HG03139 (cell line): ENCODE measurements around the gene SLC28A2.
"Not testable (repeated sequence)": the region's sequence is repeated elsewhere in the genome, so short reads cannot be mapped to it uniquely, and the experiment has no call there.

Experiments
- ATAC-seq: cut with Tn5 transposase; IDR thresholded peaks from one replicate; pipeline ENCODE4 v1.9.1; 2021; ENCODE audit not compliant: unreplicated experiment

Gene SLC28A2, protein sequence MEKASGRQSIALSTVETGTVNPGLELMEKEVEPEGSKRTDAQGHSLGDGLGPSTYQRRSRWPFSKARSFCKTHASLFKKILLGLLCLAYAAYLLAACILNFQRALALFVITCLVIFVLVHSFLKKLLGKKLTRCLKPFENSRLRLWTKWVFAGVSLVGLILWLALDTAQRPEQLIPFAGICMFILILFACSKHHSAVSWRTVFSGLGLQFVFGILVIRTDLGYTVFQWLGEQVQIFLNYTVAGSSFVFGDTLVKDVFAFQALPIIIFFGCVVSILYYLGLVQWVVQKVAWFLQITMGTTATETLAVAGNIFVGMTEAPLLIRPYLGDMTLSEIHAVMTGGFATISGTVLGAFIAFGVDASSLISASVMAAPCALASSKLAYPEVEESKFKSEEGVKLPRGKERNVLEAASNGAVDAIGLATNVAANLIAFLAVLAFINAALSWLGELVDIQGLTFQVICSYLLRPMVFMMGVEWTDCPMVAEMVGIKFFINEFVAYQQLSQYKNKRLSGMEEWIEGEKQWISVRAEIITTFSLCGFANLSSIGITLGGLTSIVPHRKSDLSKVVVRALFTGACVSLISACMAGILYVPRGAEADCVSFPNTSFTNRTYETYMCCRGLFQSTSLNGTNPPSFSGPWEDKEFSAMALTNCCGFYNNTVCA

DNA sequence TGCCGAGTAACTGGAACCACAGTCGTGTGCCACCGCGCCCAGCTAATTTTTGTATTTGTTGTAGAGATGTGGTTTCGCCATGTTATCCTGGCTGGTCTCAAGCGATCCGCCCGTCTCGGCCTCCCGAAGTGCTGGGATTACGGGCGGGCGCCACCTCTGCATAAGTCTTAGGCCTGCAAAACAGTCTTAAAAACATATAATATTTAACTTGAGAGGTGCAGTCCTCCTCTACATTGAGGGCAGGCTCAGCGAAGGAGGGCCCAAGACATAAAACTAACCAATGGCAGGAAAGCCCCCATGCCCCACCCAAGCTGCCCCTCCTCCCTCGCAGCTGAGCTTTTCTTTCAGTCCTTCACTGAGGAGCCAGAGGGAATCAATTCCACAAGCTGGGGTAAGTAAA is at the start of gene SLC28A2:
TSS of gene SLC28A2 (plus strand) at position 347 of the 400 bp plus-strand sequence. CDS start 982 bp downstream, outside the sequence.
- no peak for ATAC-seq

DNA sequence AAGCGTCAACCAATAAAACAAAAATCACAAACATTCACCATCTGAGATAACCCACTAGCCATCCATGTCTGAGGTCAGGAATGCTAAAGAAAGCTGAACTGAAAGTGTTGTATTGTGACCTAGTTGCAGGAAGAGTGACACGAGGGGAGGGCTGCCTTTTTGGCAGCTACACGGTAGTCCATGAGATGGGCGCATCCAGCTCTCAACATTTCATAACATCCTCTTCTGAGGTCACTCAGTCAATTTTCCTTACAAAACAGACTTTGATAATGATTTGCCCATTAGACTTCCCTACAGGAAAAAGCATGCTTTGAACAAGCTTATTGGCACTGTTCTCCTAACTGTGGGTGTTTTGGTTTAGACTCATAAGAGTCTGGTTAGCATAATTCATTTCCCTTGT is 48.9 kb upstream of the SLC28A2 start:
- no peak for ATAC-seq

DNA sequence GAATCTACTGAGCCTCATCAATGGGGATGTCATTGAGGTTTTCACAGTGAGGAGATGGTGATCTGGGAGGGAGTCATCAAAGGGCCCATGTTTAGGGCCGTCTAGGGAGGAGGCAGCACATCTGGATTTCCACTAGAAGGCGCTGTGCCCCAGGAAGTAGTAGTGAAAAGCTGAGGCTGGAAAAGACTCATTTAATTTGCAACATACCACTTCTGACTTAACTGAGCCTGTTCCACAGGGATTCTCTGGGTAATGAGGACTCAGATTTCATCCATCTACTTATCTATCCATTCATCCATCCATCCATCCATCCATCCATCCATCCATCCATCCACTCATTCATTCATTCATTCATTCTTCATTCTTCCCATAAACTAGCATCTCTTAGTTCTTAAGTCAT is 46.8 kb upstream of the SLC28A2 start:
- ATAC-seq, result no peak

DNA sequence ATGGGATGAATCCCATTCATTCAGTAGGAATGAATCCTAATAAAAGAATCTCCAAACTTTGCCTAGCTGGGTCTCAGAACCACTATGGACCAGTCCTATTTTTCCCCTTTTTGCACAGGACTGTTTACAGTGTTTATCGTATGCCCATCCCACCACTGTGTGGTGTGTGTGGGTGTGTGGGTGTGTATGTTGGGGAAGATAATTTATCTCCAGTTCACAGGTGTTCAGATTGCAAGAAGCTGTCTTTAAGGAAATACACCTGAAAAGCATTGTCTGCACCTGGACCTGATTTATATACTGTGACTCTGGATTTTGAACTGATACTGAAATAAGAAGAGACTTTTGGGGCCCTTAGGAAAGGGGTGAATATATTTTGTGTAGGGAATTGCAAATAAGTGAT is 39.5 kb upstream of the SLC28A2 start:
- ATAC-seq, result no peak

DNA sequence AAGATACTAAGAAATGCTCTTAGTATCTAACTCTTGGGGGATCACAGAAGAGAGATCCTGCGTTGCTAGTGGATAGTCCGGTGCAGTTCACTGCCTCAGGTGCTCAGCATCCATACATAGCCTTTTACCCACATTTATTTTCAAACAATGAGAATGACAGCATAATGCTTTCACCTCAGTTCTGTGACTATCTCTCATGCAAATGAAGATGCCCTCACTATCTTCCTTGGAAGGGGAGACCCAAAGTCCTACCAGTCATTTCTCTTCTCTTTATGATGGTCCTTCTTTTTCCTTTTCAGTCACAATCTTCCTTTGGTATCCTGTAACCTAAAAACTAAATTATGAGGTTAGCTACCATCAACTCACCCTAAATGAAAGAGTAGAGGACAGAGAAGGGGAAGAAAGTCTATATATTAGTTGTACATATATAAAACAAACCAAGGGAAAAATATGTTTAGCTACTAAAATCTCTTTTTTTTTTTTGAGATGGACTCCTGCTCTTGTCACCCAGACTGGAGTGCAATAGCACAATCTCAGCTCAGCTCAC is 30.9 kb upstream of the SLC28A2 start:
- no peak for ATAC-seq

DNA sequence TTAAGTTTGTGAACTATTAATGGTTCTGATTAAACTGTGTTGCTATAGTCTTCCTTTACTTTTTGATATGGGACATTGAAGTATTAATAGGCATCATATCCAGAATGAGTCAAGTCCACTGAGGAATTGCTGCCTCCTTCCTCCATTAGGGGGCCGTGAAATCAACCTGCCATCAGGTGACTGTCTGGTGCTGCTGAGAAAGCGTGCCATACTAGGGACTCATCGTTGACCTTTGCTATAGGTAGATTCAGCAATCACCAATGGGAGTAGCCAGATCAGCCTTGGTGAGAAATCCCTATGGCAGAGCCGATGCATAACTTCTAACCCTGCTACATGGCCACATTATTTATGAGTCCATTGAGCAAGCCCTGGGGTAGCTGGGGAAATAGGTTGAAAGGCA is 30.1 kb upstream of the SLC28A2 start:
- no peak for ATAC-seq

DNA sequence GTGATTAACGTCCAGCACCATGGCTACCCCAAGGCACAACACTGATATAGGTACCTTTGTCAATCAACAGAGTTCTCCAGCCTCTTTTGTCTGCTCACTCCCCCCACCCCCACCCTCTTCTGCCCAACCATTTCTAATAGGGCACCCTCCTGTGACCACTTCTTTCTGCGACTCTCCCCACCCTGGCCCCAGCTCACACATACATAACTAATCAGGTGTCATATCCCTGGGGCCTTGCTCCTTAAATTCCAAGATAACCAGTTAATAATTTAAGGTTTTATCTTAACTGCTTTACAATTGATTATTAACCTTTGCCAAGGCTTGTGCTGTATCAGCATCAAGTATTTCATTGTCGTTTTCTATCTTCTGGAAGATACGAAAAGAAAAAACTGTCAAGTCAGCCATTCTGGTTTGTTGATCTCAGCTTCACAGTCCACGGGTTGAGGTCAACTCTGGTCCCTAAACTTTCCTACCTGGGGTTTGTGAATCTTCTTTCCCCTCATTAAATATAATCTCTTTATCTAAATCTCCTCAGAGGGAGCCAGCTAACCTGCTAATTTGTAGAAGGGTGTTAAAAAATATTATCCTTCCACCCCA is 27.3 kb upstream of the SLC28A2 start:
- ATAC-seq, result no peak

DNA sequence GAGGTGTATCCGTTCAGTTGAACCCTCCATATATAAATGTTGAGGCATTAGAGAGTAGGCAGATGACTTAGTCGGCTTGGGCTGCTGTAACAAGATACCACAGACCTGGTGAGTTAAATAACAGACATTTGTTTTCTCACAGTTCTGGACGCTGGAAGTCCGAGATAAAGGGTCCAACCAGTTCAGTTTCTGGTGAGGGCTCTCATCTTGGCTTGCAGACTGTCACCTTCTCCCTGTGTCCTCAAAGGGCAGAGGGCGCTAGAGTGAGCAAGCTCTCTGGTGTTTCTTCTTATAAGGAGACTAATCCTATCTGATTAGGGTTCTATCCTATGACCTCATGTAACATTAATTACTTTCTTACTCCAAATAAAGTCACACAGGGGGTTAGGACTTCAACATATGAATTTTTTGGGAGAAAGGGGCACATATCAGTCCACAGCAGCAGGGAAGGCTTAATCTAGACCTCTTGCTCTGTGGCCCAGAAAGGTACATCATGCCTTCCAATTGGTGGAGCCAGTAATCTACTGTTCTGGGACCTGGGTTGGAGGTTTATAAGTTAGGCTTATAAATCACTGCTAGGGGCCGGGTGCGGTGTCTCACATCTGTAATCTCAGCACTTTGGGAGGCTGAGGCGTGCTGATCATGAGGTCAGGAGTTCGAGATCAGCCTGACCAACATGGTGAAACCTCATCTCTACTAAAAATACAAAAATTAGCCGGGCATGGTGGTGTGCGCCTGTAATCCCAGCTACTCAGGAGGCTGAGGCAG is 26.3 kb upstream of the SLC28A2 start:
- no peak for ATAC-seq

DNA sequence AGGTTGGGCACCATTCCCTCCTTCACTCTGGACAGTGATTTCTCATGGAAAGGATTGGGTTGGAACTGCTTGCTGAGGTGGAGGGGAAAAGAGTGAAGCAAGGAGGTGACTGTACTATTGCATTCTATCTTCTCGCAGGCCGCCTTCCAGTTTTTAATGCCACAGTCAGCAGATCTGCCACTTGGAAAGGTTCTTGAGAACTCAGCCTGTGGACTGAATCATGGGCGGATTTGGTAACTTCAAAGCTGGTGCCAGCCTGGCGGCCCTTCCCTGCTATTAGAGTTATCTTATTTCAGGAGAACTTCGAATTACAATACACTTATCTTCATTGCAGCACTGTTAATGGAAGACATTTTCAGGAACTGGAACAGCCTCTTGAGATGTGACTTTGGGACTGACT is 23.1 kb upstream of the SLC28A2 start:
- no peak for ATAC-seq

DNA sequence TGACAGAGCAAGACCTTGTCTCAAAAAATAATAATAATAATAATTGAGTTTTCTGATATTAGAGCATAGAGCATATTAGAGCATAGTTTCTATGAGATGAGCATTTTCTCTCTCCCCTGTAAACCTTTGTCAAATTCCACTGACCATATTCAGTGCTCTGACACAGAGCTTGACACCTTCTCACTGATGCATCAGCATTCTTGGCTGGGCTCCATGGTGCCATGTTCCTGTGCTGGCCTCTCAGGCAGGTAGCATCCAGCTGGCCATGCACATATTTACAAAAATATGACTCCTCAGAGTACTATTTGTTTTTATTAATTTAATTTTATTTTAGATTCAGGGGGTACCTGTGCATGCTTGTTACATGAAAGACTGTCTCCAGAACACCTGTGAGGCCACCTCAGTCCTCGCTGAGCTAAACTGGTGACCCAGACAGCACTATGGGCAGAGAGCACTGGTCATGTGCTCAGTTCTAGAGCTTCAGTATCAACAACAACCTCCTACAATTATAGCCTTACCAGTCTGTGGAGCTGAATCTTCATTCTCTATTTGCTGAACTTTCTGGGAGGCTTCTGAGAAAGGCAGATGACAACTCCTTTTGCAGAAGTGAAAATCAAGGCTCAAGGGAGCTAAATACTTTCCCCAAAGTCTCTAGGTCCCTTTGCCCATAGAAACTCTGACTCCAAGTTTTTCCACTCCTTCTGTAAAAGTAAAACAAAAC is 21.6 kb upstream of the SLC28A2 start:
- no peak for ATAC-seq

DNA sequence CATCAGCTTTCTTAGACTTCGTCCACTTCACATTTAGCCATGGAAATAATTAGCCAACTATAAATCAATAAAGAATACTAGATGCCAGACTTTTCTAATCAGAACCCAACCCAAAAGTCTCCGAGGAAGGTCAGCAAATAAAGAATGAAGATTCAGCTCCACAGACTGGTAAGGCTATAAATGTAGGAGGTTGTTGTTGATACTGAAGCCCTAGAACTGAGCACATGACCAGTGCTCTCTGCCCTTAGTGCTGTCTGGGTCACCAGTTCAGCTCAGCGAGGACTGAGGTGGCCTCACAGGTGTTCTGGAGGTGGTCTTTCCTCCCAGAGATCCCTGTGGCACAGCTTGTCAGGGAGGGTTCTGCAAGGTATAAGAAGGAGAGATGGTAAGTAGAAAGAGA is 20.9 kb upstream of the SLC28A2 start:
- ATAC-seq, result no peak

DNA sequence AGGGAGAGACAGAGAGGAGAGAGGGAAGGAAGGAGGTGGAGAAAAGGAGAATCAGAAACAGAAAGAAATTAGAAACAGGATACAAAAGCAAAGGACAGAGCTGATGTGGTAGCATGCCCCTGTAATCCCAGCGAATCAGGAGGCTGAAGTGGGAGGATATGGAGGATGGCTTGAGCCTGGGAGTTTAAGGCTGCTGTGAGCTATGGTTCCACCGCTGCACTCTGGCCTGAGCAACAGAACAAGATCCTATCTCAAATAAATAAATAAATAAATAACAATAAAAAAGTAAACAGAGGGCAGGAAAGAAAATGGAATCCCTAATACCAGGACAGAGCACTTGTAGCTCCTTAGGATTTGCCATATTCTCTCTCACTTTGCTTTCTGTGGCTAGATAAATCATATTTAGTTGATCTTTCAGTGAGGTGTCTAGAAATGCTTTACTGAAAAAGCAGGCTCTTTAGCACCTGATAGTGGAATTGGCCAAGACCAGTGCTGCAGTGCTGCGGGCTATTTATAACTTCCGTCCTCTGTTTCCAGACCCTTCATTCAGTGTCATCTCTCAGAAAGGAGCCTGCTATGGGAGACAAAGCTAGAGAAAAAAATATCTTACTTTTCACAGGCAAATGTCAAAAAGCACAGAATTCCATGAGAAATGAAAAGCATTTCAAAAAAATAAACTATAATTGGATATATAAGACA is 20.0 kb upstream of the SLC28A2 start:
- ATAC-seq, result no peak

DNA sequence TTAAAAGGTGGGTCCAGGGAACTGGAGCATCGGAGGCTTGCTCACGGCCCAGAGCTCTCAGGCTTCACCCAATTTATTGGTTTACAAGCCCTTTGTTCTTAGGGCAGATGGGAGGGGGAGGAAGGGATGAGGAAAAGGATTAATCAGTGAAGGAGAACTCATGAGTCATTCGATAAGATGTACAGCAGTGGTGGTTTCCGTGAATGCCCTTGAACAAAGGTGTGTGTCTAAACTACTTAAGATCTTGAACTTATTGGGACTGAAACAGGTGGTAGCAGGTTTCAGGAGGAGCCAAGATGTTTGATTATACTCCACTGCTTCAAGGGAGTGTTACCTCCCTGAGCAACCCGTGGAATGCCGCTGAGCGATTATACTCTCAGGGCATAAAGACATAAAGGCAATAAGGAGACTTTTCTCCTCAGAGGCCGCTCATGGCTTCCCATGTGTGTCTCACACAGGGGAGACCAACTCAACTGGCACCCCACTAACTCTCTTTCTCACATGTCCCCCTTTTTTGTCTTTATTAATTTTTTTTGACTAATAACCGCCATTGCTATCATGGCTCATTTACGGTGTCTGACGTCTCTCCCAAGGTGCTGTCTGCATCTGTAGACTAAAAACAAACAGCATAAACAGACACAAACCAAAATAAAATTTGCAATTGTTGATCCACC is 17.3 kb upstream of the SLC28A2 start:
- no peak for ATAC-seq

DNA sequence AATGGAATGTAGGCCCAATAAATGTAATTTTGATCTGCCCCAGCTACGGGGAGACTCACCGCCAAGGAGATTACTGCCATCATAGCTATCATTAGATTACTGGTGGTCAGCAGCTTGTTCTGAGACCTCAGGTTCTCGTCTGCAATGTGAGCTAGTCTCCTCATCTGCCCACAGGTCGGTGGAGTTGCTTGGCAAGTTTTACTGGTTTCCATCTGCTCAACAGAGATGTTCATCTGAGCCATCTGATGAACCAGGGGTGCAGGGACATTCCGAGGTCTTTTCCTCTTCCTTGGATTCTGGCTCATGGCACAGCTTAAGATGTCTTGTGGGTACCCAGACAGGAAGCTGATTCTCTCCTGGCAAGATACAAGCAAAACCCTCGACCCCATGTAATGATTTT is 15.2 kb upstream of the SLC28A2 start:
- ATAC-seq, result not testable (repeated sequence)

DNA sequence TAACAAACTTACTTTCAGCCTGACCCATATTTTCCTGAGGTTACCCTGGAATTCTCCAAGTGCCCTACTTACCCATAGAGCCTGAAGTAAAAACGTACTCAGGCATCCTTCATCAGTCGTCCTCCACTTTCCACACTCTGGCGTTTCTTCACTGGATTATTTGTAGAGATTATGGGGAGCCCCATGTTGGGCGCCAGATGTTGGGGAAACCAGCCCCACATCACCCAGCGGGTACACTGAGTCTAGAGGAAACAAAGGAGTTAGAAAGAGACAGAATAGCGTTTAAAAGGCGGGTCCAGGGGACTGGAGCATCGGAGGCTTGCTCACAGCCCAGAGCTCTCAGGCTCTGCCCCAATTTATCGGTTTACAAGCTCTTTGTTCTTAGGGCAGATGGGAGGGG is 9.7 kb upstream of the SLC28A2 start:
- ATAC-seq, result no peak

DNA sequence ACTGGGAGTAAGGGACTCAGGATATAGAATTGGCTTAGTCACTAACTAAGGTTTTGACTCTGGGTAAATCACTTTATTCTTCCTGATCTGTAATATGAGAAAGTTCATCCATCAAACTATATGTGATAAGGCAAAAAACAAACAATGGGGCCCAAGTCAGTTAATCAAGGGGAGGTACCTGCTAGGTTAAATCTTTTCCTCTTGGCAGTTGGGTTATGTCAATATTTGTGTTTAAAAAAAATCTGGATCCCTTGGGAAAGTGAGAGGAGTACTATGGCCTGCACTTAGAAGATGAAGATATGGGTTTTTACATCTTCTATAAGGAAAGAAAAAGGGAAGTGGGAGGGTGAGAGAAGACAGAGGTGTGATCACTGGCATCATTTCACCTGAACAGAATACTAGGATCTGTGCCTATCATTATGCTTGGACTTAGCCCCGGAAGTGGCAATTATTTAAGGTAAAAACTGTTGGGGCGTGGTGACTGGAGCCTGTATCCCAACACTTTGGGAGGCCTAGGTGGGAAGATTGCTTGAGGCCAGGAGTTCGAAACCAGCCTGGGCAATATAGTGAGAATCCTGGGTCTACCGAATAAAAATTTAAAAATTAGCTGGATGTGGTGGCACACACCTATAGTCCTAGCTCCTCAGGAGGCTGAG is 2.8 kb upstream of the SLC28A2 start:
- ATAC-seq, result no peak

DNA sequence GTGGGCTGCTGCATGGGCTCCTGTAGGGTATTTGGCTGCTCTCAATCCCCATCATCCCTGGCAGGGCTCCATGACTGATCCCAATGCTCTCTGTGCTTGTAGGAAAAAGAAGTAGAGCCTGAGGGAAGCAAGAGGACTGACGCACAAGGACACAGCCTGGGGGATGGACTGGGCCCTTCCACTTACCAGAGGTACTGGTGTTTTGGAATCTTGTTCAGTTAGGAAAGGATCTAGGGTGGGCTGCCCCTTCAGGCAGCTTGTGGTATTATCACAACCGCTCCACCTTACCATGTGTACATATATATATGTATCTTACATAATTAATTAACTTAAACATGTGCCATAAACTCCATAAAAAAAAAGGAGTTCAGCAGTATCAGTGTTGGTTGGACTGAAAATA is 1.3 kb downstream of the SLC28A2 start:
- no peak for ATAC-seq

DNA sequence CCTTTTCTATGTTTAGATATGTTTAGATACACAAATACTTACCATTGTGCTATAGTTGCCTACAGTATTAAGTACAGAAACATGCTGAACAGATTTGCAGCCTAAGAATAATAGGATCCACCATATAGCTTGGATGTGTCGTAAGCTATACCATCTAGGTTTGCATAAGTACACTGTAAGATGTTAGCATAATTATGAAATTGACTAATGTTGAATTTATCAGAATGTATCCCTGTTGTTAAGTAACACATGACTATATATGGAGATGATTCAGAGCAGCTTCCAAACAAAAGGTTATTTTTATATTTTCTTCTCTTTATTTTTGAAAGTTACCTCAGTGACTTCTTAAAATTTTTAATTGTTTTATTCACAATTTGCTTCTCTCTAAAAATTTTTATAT is 2.4 kb downstream of the SLC28A2 start:
- no peak for ATAC-seq

DNA sequence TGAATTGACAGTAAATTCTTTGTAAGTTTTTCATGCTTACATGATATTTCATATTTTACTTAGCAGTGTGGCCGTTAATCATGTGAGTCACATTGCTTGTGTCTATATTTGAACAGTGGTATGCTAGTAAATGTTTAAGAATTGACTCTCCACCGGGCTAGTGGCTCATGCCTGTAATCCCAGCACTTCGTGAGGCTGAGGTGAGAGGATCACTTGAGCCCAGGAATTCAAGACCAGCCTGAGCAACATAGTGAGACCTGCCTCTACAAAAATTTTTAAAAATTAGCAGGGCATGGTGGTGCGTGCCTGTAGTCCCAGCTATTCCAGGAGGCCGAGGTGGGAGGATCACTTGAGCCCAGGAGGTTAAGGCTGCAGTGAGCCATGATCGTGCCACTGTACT is 2.8 kb downstream of the SLC28A2 start:
- not testable (repeated sequence) for ATAC-seq
